Spleen (tissue), 11 donors: ENCODE data around the gene MATCAP1. TPM values are rescaled to one million over a fixed set of nuclear protein-coding genes. Genes with fewer than 3 reads are reported as not detected.

Experiments used
- DNase-seq: peaks from one replicate; pipeline ENCODE4 v3.0.0-alpha.2; 2020
- H3K27ac ChIP-seq, 8 donors: fragments of 200-600 bp; sonication (generic) in 7 of 8; 1 replicate in 4 of 8; 2 replicates in 4 of 8; pipeline versions ENCODE4 v1.5.0 to v1.8.0; 2016 to 2021; ENCODE audit warnings: inconsistent platforms in 4 of 8, mild to moderate bottlenecking in 4 of 8, moderate library complexity in 1 of 8
- H3K27me3 ChIP-seq, 7 donors: fragments of 200-600 bp; sonication (generic) in 6 of 7; replicated peaks in 1 of 7; 1 replicate in 4 of 7; 2 replicates in 3 of 7; pipeline versions ENCODE4 v1.5.0 to v1.8.0; 2016 to 2021; ENCODE audit warnings: inconsistent platforms in 3 of 7, mild to moderate bottlenecking in 1 of 7
- H3K36me3 ChIP-seq, 6 donors: fragments of 200-600 bp; sonication (generic) in 5 of 6; 1 replicate in 4 of 6; 2 replicates in 2 of 6; pipeline versions ENCODE4 v1.5.0 to v1.8.0; 2016 to 2021; ENCODE audit warnings: inconsistent platforms in 2 of 6
- H3K4me1 ChIP-seq, 6 donors: fragments of 200-600 bp; sonication (generic) in 5 of 6; 1 replicate in 3 of 6; 2 replicates in 3 of 6; pipeline versions ENCODE4 v1.5.0 to v1.8.0; 2016 to 2021; ENCODE audit warnings: inconsistent platforms in 3 of 6
- H3K4me3 ChIP-seq, 8 donors: fragments of 200-600 bp; sonication (generic) in 7 of 8; 1 replicate in 4 of 8; 2 replicates in 4 of 8; pipeline versions ENCODE4 v1.5.0 to v1.8.0; 2016 to 2021; ENCODE audit warnings: inconsistent platforms in 4 of 8, mild to moderate bottlenecking in 4 of 8, moderate library complexity in 2 of 8
- H3K9me3 ChIP-seq, 8 donors: fragments of 200-600 bp; sonication (generic) in 7 of 8; 1 replicate in 4 of 8; 2 replicates in 4 of 8; pipeline versions ENCODE4 v1.5.0 to v1.8.0; 2016 to 2021; ENCODE audit warnings: inconsistent platforms in 4 of 8
- POLR2A ChIP-seq, 3 donors: fragments of 450-650 bp; IDR thresholded peaks; one replicate each; pipeline ENCODE4 v1.5.1; 2017; ENCODE audit warnings: antibody characterized with exemption in 3 of 3, mild to moderate bottlenecking in 1 of 3
- POLR2AphosphoS5 ChIP-seq, 3 donors: sonication (generic); formaldehyde crosslinking; IDR thresholded peaks; one replicate each; pipeline ENCODE4 v1.5.1; 2017; ENCODE audit warnings: antibody characterized with exemption in 3 of 3
- WGBS, 5 donors: extraction: QIAGEN DNeasy Blood & Tissue Kit in 3 of 5; methylation state at CpG; one replicate each; pipeline versions ENCODE4 v1.1.5 to v1.1.7; 2013 to 2018; 5-methylcytosine and 5-hydroxymethylcytosine counted together
- intact Hi-C: fragments of 100-400 bp; cut with DNase I; formaldehyde crosslinking; loops from one replicate; pipeline ENCODE4 v1.15.0; 2023; ENCODE audit warnings: low total_unique reads
- polyA plus RNA-seq, 3 donors: library from polyadenylated mRNA; stranded (reverse); fragments of 200-250 nt; gene quantifications; one replicate each; pipeline ENCODE4 v1.2.1, GENCODE V29; 2013
- total RNA-seq, 7 donors: library from RNA; depleted of rRNA in 3 of 7; stranded (reverse); fragments of >200 nt in 3 of 7; fragmentation: NEBNext Ultra II Directional in 4 of 7; extraction: Animal tissue kit (Norgen Biotek cat#: 25700) in 4 of 7; gene quantifications; one replicate each; pipeline versions ENCODE4 v1.1.0 to v1.2.1, GENCODE V29; 2016 to 2021
- TF ChIP-seq, protein P1 (sequence below), 11 experiments: fragments of 200-600 bp in 7 of 11; fragments of 450-650 bp in 4 of 11; sonication (generic) in 4 of 11; IDR thresholded peaks in 8 of 11; conservative IDR thresholded peaks in 3 of 11; 1 replicate in 7 of 11; 2 replicates in 4 of 11; pipeline versions ENCODE4 v1.4.0 to v1.8.0; 2016 to 2021; ENCODE audit warnings: antibody characterized with exemption in 11 of 11, inconsistent platforms in 4 of 11, mild to moderate bottlenecking in 1 of 11
- donor health status: healthy with polysubstance abuse.
- donor health status: DM: no; HTN: no; CAD: no; lungs with moderate emphysema.
- donor health status: DM: no; HTN: no; CAD: no.
- donor health status: Bipolar disorder and iron deficiency.
- donor health status: healthy.
- donor health status: DM: no; HTN: no; CAD: no.
- donor health status: DM: yes; HTN: yes; CAD: no.

MATCAP1 gene
- total and polyA plus RNA-seq, 10 donors = 8.9 to 59.4 (median 20.6) TPM

GRCh38 chr16:67188323-67188722, 4.6 kb upstream of the MATCAP1 start:
- intact Hi-C loops = no loop called here
- WGBS, 5 donors = 47 to 82% (median 72%) methylated on average over 2 to 4 of the region's 4 CpGs
- TF ChIP-seq, protein P1, sequence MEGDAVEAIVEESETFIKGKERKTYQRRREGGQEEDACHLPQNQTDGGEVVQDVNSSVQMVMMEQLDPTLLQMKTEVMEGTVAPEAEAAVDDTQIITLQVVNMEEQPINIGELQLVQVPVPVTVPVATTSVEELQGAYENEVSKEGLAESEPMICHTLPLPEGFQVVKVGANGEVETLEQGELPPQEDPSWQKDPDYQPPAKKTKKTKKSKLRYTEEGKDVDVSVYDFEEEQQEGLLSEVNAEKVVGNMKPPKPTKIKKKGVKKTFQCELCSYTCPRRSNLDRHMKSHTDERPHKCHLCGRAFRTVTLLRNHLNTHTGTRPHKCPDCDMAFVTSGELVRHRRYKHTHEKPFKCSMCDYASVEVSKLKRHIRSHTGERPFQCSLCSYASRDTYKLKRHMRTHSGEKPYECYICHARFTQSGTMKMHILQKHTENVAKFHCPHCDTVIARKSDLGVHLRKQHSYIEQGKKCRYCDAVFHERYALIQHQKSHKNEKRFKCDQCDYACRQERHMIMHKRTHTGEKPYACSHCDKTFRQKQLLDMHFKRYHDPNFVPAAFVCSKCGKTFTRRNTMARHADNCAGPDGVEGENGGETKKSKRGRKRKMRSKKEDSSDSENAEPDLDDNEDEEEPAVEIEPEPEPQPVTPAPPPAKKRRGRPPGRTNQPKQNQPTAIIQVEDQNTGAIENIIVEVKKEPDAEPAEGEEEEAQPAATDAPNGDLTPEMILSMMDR (IDR thresholded peaks at IDR 0.05 in 8 of 11, conservative IDR thresholded peaks at IDR 0.05 in 3 of 11) = no peak
- peaks cover 31 to 82% (median 57%) of the 10 kb centered on the region in 6 donors for H3K4me1 ChIP-seq
- H3K27ac ChIP-seq = peak overlapping the region in 2 of 8 donors; percentile 21 to 95
- peak overlapping the region in 5 of 8 donors; percentile 35 to 69 (median 46) for H3K4me3 ChIP-seq
- H3K36me3 ChIP-seq = peaks cover 0 to 17% (median 0%) of the 10 kb centered on the region in 6 donors
- no peaks in the 10 kb centered on the region for H3K9me3 ChIP-seq
- H3K27me3 ChIP-seq = peaks cover 0 to 32% (median 0%) of the 10 kb centered on the region in 7 donors
- DNase-seq = no peak

- intact Hi-C loops = no loop called here
- WGBS, 5 donors = 85 to 90% (median 89%) methylated on average over 13 to 26 of the region's 26 CpGs
- DNase-seq = no peak
- Histone ChIP-seq H3K27ac (peak overlapping the region in 2 of 8 donors; percentile 95 to 99), H3K36me3 (peaks cover 0 to 12% (median 0%) of the 10 kb centered on the region in 6 donors), H3K4me1 (peaks cover 21 to 82% (median 55%) of the 10 kb centered on the region in 6 donors), H3K9me3 (no peaks in the 10 kb centered on the region), H3K27me3 (peaks cover 0 to 32% (median 0%) of the 10 kb centered on the region in 7 donors), H3K4me3 (no peak overlapping the region)
- TF ChIP-seq, protein P1 (IDR thresholded peaks at IDR 0.05 in 8 of 11, conservative IDR thresholded peaks at IDR 0.05 in 3 of 11) = no peak
- TF ChIP-seq POLR2A (IDR thresholded peaks at IDR 0.05) = no peak
- TF ChIP-seq POLR2AphosphoS5 (IDR thresholded peaks at IDR 0.05) = no peak
These were observed 3.6 kb upstream of the MATCAP1 start for GRCh38 chr16:67187175-67187890.

- peak overlapping the region in 3 of 8 donors; percentile 95 to 99 (median 96) for H3K27ac ChIP-seq
- intact Hi-C loops = no loop called here
- 32 to 80% (median 62%) methylated on average over 5 of the region's 5 CpGs for WGBS, 5 donors
These were observed 2.8 kb upstream of the MATCAP1 start for GRCh38 chr16:67186550-67186950.

More at GRCh38 chr16:67186550-67186950, 2.8 kb upstream of the MATCAP1 start:
- no peaks in the 10 kb centered on the region for H3K9me3 ChIP-seq
- peaks cover 0 to 32% (median 0%) of the 10 kb centered on the region in 7 donors for H3K27me3 ChIP-seq
- peaks cover 0 to 12% (median 0%) of the 10 kb centered on the region in 6 donors for H3K36me3 ChIP-seq
- H3K4me1 ChIP-seq = peaks cover 17 to 78% (median 55%) of the 10 kb centered on the region in 6 donors
- no peak overlapping the region for H3K4me3 ChIP-seq
- no peak for DNase-seq
- no peak for TF ChIP-seq POLR2AphosphoS5 (IDR thresholded peaks at IDR 0.05)
- TF ChIP-seq, protein P1 (IDR thresholded peaks at IDR 0.05 in 8 of 11, conservative IDR thresholded peaks at IDR 0.05 in 3 of 11) = no peak
- no peak for TF ChIP-seq POLR2A (IDR thresholded peaks at IDR 0.05)
